HFF-Myc (cell line): Measurements from ENCODE around the gene PIGH.

Source experiments
- DNase-seq: peaks from one replicate; pipeline ENCODE4 v3.0.0-alpha.2; 2011; ENCODE audit warnings: low read depth; ENCODE audit errors: extremely low read depth
- H3K4me3 ChIP-seq: replicated peaks from 2 replicates; pipeline ENCODE4 v1.5.1; 2011; ENCODE audit warnings: low read depth, mild to moderate bottlenecking, control low read depth, low read length
- TF ChIP-seq, protein P1 (sequence below): IDR thresholded peaks from 2 replicates; pipeline ENCODE4 v1.5.1; 2012; ENCODE audit warnings: mild to moderate bottlenecking, low read depth, low read length, control low read depth; ENCODE audit errors: missing control alignments

The PIGH gene

DNA sequence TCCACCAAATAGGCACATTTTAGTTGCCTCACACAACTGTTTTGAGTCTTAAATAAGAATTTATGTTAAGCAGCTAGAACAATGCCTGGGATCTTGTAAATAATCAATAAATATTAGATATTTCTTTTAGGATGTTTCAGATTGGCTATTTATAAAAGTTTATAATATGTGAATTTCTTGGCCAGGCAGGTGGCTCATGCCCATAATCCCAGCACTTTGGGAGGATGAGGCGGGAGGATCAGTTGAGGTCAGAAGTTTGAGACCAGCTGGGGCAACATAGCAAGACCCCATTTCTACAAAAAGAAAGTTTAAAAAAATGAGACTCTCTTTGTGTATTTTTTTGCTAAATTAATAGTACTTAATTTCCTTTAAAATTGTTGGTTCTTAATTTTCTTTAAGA is 41.4 kb upstream of the PIGH start:
- DNase-seq = no peak
- H3K4me3 ChIP-seq = no peak overlapping the region
- TF ChIP-seq, protein P1, sequence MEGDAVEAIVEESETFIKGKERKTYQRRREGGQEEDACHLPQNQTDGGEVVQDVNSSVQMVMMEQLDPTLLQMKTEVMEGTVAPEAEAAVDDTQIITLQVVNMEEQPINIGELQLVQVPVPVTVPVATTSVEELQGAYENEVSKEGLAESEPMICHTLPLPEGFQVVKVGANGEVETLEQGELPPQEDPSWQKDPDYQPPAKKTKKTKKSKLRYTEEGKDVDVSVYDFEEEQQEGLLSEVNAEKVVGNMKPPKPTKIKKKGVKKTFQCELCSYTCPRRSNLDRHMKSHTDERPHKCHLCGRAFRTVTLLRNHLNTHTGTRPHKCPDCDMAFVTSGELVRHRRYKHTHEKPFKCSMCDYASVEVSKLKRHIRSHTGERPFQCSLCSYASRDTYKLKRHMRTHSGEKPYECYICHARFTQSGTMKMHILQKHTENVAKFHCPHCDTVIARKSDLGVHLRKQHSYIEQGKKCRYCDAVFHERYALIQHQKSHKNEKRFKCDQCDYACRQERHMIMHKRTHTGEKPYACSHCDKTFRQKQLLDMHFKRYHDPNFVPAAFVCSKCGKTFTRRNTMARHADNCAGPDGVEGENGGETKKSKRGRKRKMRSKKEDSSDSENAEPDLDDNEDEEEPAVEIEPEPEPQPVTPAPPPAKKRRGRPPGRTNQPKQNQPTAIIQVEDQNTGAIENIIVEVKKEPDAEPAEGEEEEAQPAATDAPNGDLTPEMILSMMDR = no peak

DNA sequence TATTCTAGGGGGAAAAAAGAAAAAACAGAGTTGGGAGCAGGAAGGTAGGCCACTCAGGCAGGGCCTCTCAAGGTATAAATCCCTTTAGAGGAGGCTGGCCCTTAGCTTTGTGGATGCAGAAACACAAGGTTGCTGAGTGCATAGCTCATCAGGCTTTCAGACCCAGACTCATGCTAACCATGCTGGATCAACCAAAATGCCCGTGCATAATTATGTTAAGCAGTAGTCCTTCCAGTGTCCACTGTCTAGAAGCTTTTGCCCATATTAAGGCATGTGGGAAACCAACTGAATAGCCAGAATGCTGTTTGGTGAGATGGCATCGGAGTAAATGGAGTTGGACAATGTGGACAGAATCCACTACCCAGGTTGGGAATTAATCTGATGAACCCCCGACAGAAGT is 38.6 kb upstream of the PIGH start:
- no peak for DNase-seq
- TF ChIP-seq, protein P1 = no peak
- no peak overlapping the region for H3K4me3 ChIP-seq

DNA sequence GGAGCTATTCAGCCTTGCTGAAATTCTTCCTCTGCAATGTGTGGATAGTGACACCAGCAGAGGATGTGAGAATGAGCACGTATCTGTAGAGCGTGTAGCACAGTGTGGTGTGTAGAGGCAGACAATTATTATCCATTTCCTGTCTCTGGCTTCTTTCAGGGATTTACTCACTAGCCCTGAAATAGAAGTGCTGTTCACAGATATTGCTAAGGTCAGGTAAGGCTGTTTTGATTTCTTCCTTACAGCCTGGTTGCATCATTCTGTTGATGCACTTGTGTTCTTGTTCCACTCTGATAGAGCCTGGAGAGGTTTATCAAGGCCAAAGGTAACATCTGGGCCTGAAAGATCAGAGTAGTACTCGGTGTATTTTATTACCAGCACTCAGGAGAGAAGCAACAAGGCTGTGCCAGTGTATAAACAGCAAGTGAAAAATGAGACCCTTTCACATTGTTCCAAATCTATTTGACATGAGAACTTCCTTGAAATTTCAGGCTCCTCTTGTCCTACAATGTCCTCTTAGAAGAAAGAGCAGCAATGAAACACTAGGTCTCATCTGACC is 36.4 kb upstream of the PIGH start:
- DNase-seq = no peak
- TF ChIP-seq, protein P1 = no peak
- H3K4me3 ChIP-seq = no peak overlapping the region

DNA sequence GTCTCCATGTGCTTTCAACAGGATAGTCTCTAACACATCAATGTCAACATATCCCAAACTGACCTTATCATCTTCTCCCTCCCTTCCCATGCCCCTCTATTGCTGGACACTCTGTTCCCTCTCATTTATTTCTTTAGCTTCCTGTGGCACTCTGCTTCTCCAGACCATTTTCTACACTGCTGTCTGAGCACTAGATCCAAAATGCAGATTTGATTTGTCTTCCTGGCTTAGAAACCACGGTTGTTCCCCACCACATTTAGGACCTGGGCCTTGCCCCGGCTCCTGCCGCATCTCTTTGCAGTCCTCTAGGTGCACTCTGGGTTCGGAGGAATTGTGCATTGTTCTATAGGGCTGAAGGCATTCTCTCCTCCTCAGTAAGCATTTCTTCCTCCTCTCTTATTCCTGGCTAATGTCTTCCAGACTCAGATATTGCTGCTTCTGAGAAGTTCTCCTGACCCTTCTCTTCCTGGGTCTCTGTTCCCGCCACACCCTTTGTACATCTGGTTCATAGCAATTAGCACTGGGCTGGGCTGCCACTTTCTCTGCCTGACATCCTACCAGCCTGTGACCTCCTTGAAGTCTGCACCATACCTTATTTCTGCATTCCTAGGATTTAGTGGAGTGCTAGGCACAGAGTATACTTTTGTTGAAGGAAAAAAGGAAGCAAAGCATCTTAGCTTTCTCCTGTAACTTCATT is 33.5 kb upstream of the PIGH start:
- DNase-seq = no peak
- H3K4me3 ChIP-seq = no peak overlapping the region
- TF ChIP-seq, protein P1 = no peak

DNA sequence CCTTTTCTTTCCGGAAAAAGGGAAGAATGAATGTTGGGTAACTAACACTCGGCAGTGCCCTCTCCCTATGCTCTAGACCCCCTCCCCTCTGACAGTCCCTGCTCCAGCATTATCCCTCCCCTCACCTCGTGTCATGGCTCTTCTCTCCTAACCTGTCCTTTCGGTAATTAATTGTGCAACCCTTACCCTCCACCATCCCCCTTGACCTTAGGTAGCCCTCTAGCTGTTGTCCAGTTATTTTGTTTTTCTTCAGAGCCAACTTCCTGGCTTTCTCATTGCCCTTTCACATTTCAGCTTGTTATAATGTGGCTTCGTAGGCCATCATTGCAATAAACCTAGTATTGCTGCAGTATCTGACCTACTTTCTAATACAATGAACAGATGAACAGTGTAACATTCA is 30.9 kb upstream of the PIGH start:
- no peak for DNase-seq
- TF ChIP-seq, protein P1 = no peak
- H3K4me3 ChIP-seq = no peak overlapping the region

DNA sequence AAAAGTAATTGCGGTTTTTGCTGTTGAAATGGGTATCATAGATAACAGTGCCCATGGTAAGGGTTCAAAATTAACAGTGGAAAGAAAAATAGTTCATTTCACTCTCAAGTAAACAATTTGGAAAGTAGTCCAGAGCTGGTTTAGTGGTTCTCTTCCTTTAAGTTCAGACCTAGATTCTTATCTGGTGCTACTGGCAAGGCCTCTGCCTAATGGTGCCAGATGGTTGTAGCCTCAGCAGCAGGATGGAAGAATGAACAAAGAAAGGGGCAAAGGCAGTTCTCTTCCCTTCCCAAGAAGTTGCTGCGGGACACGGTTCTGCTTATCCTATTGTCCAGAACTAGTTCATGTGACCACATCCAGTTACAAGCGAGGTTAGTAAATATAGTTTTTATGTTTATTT is 30.1 kb upstream of the PIGH start:
- TF ChIP-seq, protein P1 = no peak
- no peak overlapping the region for H3K4me3 ChIP-seq
- DNase-seq = no peak
